GM12873 (cell line): Measurements from ENCODE around the gene CLCC1.

Source experiments
- TF ChIP-seq, protein P1 (sequence below): IDR thresholded peaks from 2 replicates; pipeline ENCODE4 v1.5.1; 2012; ENCODE audit warnings: low read depth, mild to moderate bottlenecking, moderate library complexity, low read length, control low read depth; ENCODE audit not compliant: insufficient read depth; ENCODE audit errors: missing control alignments

The CLCC1 gene

DNA sequence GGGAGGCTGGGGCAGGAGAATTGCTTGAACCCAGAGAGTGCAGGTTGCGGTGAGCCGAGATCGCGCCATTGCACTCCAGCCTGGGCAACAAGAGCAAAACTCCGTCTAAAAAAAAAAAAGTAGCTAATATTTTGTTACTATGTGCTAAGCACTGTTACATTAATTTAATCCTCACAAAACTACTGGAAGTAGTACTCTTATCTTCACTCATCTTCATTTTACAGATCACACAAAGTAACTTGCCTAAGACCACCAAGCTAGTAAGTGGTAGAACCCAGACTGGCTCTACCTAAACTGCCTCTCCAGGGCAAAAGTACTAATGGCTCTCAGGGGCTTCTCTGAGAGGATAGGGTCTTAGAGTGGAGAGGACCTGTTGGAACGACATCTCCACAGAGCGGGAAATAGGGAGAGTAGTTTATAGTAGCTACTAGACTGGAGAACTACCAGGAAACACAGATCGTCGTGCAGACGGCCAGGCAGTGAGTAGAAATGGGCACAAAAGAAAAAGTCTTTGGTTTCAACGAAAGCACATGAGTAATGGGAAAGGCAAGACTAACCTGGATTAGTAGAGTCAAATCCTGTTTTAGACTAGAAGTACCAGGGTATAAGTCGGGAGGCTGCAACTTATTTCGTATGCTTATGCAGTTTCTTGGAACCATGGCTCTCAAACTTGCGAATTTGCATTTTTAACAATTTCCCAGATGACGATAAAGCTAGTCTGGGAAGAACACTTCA, 1.4 kb downstream of the CLCC1 start:
- TF ChIP-seq, protein P1, sequence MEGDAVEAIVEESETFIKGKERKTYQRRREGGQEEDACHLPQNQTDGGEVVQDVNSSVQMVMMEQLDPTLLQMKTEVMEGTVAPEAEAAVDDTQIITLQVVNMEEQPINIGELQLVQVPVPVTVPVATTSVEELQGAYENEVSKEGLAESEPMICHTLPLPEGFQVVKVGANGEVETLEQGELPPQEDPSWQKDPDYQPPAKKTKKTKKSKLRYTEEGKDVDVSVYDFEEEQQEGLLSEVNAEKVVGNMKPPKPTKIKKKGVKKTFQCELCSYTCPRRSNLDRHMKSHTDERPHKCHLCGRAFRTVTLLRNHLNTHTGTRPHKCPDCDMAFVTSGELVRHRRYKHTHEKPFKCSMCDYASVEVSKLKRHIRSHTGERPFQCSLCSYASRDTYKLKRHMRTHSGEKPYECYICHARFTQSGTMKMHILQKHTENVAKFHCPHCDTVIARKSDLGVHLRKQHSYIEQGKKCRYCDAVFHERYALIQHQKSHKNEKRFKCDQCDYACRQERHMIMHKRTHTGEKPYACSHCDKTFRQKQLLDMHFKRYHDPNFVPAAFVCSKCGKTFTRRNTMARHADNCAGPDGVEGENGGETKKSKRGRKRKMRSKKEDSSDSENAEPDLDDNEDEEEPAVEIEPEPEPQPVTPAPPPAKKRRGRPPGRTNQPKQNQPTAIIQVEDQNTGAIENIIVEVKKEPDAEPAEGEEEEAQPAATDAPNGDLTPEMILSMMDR: no peak

DNA sequence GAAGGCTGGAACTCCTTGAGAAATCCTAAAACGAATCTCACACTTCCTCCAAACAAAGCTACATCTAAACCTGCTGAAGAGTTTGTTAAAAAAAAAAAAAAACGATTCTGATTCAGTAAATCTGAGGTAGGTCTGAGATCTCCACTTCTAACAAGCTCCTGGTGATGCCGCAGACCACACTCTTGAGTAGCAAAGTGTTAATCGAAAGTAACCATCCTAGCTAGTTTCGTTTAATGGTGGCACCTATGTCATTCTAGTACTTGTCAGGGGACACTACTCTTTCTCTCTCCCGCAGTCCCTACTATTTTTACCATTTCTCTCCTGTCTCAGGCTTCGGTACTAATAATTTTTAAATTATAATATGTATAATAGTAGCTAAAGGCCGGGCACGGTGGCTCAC, 2.1 kb downstream of the CLCC1 start:
- TF ChIP-seq, protein P1: no peak

DNA sequence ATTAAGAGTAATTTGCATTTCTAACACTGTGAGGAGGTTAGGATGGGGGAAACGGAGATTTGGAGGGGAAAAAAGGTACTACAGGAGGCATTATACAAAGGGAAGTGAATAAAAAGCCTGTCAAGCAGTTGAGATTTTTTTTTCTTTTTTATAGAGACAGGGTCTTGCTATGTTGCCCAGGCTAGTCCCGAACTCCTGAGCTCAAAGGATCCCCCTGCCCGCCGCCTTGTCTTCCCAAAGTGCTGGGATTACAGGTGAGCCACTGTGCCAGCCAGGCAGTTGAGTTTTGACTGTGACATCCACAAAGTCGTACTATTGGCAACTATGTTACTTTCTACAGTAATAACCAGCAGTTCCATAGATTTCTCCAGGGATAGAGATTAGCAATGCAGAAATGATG, 2.6 kb downstream of the CLCC1 start:
- TF ChIP-seq, protein P1: no peak

DNA sequence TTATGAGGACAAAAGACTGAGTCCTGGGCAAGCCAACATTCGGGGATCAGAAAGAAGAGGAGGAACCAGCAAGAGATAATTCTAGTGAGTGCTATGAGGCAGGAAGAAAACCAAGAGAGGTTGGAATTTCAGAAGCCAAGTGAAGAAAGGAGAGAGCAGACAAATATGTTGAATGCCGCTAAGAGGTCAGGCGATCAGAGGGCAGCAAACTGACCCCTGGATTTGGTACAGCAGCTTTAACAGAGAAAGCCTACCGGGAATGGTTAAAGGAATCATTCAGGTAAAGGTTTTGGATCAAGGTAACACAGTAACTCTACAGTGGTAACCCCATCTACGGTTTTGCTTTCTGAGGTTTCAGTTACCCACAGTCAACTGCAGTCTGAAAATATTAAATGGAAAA, 5.4 kb downstream of the CLCC1 start:
- TF ChIP-seq, protein P1: no peak

DNA sequence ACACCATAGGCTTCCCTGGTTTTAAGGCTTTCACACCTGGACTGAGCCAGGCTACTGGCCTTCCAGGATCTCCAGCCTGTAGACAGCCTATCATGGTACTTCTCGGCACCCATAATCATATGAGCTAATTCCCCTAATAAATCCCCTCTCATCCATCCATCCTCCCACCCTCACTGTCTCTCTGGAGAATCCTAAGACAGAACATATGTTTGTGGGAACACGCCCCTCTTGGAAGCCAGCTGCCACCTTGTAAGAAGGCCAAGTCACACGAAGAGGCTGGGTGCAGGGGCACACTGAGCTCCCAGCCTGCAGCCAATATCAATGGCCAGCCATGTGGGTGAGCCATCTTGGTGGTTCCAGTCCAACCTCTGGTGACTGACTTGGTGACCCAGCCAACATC, 7.4 kb downstream of the CLCC1 start:
- TF ChIP-seq, protein P1: no peak

DNA sequence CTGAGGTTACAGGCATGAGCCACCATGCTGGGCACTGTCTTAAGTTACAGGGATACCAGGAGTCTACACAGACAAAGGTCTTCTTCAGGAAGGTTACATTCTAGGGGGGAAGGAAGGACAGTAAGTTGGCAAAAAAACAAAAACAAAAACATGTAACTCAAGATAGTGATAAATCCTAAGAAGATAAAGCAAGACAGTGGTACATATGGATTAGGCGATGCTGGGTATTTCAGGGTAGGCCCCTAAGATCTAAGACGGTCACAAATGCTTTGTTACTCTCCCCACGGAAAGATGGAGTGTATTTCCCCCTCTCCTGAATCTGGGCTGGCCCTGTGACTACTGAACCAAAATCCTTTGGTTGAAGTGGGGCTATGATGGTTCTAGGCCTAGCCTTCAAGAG, 8.2 kb downstream of the CLCC1 start:
- TF ChIP-seq, protein P1: no peak

DNA sequence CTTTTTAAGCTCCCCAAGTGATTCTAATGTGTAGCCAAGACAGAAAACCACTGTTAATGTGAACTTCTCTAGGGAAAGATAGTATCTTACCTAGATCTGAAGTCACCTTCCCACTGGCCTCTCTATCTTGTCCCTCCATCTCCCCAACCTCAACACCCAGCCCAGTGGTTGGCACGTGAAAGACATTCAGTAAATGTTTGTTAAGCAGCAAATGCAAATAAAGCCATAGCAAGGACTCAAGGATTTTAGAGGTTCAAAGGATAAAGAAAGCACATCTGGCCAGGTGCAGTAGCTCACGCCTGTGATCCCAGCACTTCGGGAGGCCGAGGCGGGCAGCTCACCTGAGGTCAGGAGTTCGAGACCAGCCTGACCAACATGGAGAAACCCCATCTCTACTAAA, 9.8 kb downstream of the CLCC1 start:
- TF ChIP-seq, protein P1: no peak

DNA sequence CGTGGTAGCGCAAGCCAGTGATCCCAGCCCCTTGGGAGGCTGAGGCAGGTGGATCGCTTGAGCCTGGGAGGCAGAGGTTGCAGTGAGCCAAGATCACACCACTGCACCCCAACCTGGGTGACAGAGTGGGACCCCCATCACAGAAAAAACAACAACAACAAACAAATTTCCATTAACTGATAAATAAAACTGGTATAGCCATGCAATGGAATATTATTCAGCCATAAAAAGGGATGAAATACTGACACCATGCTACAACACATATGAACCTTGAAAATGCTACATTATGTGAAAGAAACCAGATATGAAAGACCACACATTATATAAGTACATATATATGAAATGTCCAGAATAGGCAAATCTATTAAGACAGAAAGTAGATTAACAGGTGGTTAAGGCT, 12.0 kb downstream of the CLCC1 start:
- TF ChIP-seq, protein P1: no peak
